Adrenal gland (tissue), 12 donors: ENCODE results near the gene RAD51B. TPM values are rescaled to one million over a fixed set of nuclear protein-coding genes. Genes with fewer than 3 reads are reported as not detected.

Experiments
- DNase-seq, 7 donors: peaks; one replicate each; pipeline ENCODE4 v3.0.0-alpha.2; 2019 to 2020
- H3K27ac ChIP-seq, 5 donors: fragments of 200-600 bp; sonication (generic) in 4 of 5; 1 replicate in 3 of 5; 2 replicates in 2 of 5; pipeline versions ENCODE4 v1.5.1 to v1.8.0; 2016 to 2020; ENCODE audit warnings: mild to moderate bottlenecking in 1 of 5
- H3K27me3 ChIP-seq: fragments of 200-600 bp; 2 replicates; pipeline ENCODE4 v1.8.0; 2021
- H3K36me3 ChIP-seq, 2 donors: fragments of 200-600 bp; replicated peaks in 1 of 2; 1 replicate in 1 of 2; 2 replicates in 1 of 2; pipeline versions ENCODE4 v1.5.1 to v1.8.0; 2018 to 2022
- H3K4me1 ChIP-seq, 2 donors: fragments of 200-600 bp; replicated peaks in 1 of 2; 1 replicate in 1 of 2; 2 replicates in 1 of 2; pipeline versions ENCODE4 v1.5.1 to v1.8.0; 2018 to 2021
- H3K4me3 ChIP-seq, 4 donors: fragments of 200-600 bp; sonication (generic) in 3 of 4; one replicate each; pipeline ENCODE4 v1.5.1; 2016 to 2018
- H3K9me3 ChIP-seq, 3 donors: fragments of 200-600 bp; sonication (generic) in 1 of 3; replicated peaks in 1 of 3; 1 replicate in 2 of 3; 2 replicates in 1 of 3; pipeline versions ENCODE4 v1.5.1 to v1.8.0; 2016 to 2021
- POLR2A ChIP-seq, 2 donors: fragments of 450-650 bp; IDR thresholded peaks; one replicate each; pipeline ENCODE4 v1.6.1; 2017; ENCODE audit warnings: antibody characterized with exemption in 2 of 2, mild to moderate bottlenecking in 2 of 2, moderate library complexity in 1 of 2
- WGBS, 4 donors: extraction: QIAGEN DNeasy Blood & Tissue Kit in 2 of 4; methylation state at CpG; one replicate each; pipeline versions ENCODE4 v1.1.5 to v1.1.7; 2013 to 2017; 5-methylcytosine and 5-hydroxymethylcytosine counted together
- intact Hi-C, 2 donors: fragments of 100-400 bp; cut with DNase I; formaldehyde crosslinking; loops; one replicate each; pipeline versions ENCODE4 v1.14.1 to v1.15.0; 2022 to 2023
- polyA plus RNA-seq, 3 donors: library from polyadenylated mRNA; stranded (reverse); fragments of 200-250 nt in 2 of 3; fragments of 350-450 nt in 1 of 3; fragmentation: Illumina TruSeq in 1 of 3; extraction: RNeasy Lipid Tissue Mini Kit (QIAGEN cat#74804) in 1 of 3; gene quantifications; one replicate each; pipeline ENCODE4 v1.2.3, GENCODE V29; 2013 to 2014
- total RNA-seq, 9 donors: library from RNA; depleted of rRNA in 4 of 9; stranded (reverse); fragments of >200 nt in 4 of 9; fragments of 120-200 nt in 1 of 9; fragmentation: NEBNext Ultra II Directional in 1 of 9; extraction: Animal tissue kit (Norgen Biotek cat#: 25700) in 1 of 9; gene quantifications; one replicate each; pipeline versions ENCODE4 v1.1.0 to v1.2.4, GENCODE V29; 2013 to 2023
- TF ChIP-seq, protein P1 (sequence below), 6 experiments: fragments of 450-650 bp in 4 of 6; fragments of 200-600 bp in 2 of 6; sonication (generic) in 1 of 6; IDR thresholded peaks; 1 replicate in 5 of 6; 2 replicates in 1 of 6; pipeline versions ENCODE4 v1.5.1 to v1.8.0; 2016 to 2021; ENCODE audit warnings: antibody characterized with exemption in 6 of 6, mild to moderate bottlenecking in 2 of 6, moderate library complexity in 1 of 6
- donor health status: healthy with polysubstance abuse.
- donor health status: Bipolar disorder and iron deficiency.
- donor health status: DM: yes; HTN: yes; CAD: no.
- donor health status: DM: no; HTN: no; CAD: no.
- donor health status: DM: no; HTN: no; CAD: no.
- donor health status: DM: yes; HTN: yes; CAD: no.

Gene RAD51B
- total and polyA plus RNA-seq, 12 donors: 2.3 to 24.6 (median 12.4) TPM

DNA sequence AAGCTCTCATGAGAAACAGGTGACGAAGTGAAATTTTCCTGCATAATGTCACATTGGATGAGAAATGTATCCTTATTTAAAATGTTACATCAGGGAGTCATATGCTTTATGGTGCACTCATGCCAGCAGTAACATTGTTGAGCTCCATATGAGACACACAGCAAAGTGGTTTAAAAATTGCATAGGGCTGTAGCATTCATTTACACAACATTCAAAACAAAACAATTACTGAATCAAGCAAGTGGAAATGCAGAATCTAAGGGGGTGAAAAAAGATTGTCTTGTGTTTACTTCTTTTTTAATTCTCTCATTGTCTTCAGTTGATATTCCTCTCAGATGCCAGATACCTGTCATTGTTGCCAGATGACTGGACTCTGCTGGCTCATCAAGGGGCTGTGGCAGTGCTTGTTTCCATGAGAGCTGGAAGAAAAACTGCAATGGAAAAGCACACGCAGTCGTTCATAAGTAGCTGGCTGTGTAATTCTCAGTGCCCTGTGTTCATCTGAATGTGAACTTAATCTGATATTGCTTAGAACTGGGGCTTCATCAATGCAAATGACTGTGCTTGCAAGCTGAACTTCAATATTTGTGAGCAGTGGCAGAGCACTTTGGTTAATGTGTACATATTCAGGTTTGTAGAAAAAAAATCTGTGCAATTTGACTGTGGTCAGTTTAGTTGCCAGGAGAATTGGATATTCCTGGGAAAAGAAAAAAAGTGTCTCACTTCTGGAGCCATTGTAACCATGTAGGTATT, 305.6 kb downstream of the RAD51B start:
- DNase-seq: peak in 5 of 7 donors; percentile 16 to 63 (median 38)
- H3K27ac ChIP-seq: no peak overlapping the region
- intact Hi-C loops: no loop called here

GRCh38 chr14:68127166-68127565, 307.6 kb downstream of the RAD51B start:
- Histone ChIP-seq H3K27me3 (no peaks in the 10 kb centered on the region), H3K9me3 (no peaks in the 10 kb centered on the region), H3K36me3 (no peaks in the 10 kb centered on the region), H3K4me1 (no peaks in the 10 kb centered on the region), H3K27ac (no peak overlapping the region), H3K4me3 (no peak overlapping the region)
- intact Hi-C loops: no loop called here
- DNase-seq: no peak
- TF ChIP-seq, protein P1, sequence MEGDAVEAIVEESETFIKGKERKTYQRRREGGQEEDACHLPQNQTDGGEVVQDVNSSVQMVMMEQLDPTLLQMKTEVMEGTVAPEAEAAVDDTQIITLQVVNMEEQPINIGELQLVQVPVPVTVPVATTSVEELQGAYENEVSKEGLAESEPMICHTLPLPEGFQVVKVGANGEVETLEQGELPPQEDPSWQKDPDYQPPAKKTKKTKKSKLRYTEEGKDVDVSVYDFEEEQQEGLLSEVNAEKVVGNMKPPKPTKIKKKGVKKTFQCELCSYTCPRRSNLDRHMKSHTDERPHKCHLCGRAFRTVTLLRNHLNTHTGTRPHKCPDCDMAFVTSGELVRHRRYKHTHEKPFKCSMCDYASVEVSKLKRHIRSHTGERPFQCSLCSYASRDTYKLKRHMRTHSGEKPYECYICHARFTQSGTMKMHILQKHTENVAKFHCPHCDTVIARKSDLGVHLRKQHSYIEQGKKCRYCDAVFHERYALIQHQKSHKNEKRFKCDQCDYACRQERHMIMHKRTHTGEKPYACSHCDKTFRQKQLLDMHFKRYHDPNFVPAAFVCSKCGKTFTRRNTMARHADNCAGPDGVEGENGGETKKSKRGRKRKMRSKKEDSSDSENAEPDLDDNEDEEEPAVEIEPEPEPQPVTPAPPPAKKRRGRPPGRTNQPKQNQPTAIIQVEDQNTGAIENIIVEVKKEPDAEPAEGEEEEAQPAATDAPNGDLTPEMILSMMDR (IDR thresholded peaks at IDR 0.05): no peak
- no peak for TF ChIP-seq POLR2A (IDR thresholded peaks at IDR 0.05)
- 78 to 82% (median 80%) methylated on average over 2 of the region's 2 CpGs for WGBS, 4 donors

More for the DNA sequence above, 305.6 kb downstream of the RAD51B start:
- Histone ChIP-seq H3K4me3 (no peak overlapping the region), H3K4me1 (no peaks in the 10 kb centered on the region), H3K36me3 (no peaks in the 10 kb centered on the region), H3K27me3 (no peaks in the 10 kb centered on the region), H3K9me3 (no peaks in the 10 kb centered on the region)
- 58 to 64% (median 61%) methylated on average over 3 of the region's 3 CpGs for WGBS, 4 donors
- TF ChIP-seq, protein P1 (IDR thresholded peaks at IDR 0.05): no peak
- no peak for TF ChIP-seq POLR2A (IDR thresholded peaks at IDR 0.05)

GRCh38 chr14:68131907-68132306, 312.3 kb downstream of the RAD51B start:
- TF ChIP-seq, protein P1 (IDR thresholded peaks at IDR 0.05): no peak
- no peak for TF ChIP-seq POLR2A (IDR thresholded peaks at IDR 0.05)
- Histone ChIP-seq H3K4me1 (no peaks in the 10 kb centered on the region), H3K27ac (no peak overlapping the region), H3K9me3 (no peaks in the 10 kb centered on the region), H3K27me3 (no peaks in the 10 kb centered on the region), H3K36me3 (no peaks in the 10 kb centered on the region), H3K4me3 (no peak overlapping the region)
- DNase-seq: no peak
- intact Hi-C loops: no loop called here

DNA sequence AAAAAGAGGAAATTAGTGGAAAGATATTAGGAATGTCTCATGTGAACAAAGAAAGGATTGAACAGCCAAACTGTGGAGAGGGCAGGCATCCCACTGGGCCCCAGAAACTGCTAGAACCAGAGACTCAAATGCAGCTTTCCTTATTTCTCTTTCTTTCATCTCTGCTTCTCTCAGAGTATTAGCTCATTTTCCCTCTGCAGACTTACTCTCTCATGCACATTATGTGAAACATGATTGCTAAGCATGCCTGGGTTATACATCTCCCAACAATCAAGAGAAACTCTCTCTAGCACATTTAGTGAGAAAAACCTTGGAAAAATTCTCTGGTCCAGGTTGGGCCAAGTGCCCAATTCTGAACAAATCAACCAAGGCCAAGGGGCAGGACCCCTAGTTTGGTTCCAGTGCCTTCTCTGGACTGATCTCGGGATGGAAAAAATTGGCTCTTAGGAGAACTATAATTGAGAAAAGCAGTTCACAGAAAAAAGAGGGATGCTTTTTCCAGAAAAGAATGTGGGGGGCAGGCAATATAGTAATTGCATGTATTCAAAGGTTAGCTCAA, 313.1 kb downstream of the RAD51B start:
- Histone ChIP-seq H3K4me3 (no peak overlapping the region), H3K36me3 (no peaks in the 10 kb centered on the region), H3K27ac (no peak overlapping the region), H3K4me1 (no peaks in the 10 kb centered on the region), H3K27me3 (no peaks in the 10 kb centered on the region), H3K9me3 (no peaks in the 10 kb centered on the region)
- intact Hi-C loops: no loop called here
- DNase-seq: no peak
- WGBS, 4 donors: 61 to 78% (median 72%) methylated on average over 1 of the region's 1 CpG
- TF ChIP-seq, protein P1 (IDR thresholded peaks at IDR 0.05): no peak
- TF ChIP-seq POLR2A (IDR thresholded peaks at IDR 0.05): no peak
